Activated T-cell treated with anti-CD3 and anti-CD28 coated beads, Interleukin-2, amount 50 U/mL, for 72 hours (primary cell): ENCODE data around the gene FXN. TPM values are rescaled to one million over a fixed set of nuclear protein-coding genes. Genes with fewer than 3 reads are reported as not detected.

Experiments
- ATAC-seq, 2 donors: fragments of 150-1000 bp; cut with Tn5 transposase; replicated peaks in 1 of 2; 2 replicates each; pipeline ENCODE4 v1.10.0; 2021; ENCODE audit warnings: moderate library complexity in 2 of 2, mild to moderate bottlenecking in 1 of 2
- DNase-seq, 2 donors: peaks; one replicate each; pipeline ENCODE4 v3.0.0; 2021 to 2022; ENCODE audit warnings: mixed read lengths in 1 of 2
- H3K27ac Mint-ChIP-seq: one replicate; pipeline ENCODE4 v1.8.0; 2022; ENCODE audit warnings: mild to moderate bottlenecking, moderate library complexity, mixed read lengths
- H3K27me3 Mint-ChIP-seq: one replicate; pipeline ENCODE4 v1.8.0; 2022; ENCODE audit warnings: low read depth, mixed read lengths
- H3K36me3 Mint-ChIP-seq, 2 donors: one replicate each; pipeline ENCODE4 v1.8.0; 2022; ENCODE audit warnings: mixed read lengths in 2 of 2, mild to moderate bottlenecking in 1 of 2; ENCODE audit not compliant: insufficient read depth in 2 of 2
- H3K4me1 Mint-ChIP-seq: one replicate; pipeline ENCODE4 v1.8.0; 2022; ENCODE audit warnings: low read depth, mixed read lengths
- H3K4me3 Mint-ChIP-seq, 2 donors: one replicate each; pipeline ENCODE4 v1.8.0; 2022; ENCODE audit warnings: mild to moderate bottlenecking in 2 of 2, mixed read lengths in 2 of 2, moderate library complexity in 2 of 2
- H3K9me3 Mint-ChIP-seq, 2 donors: one replicate each; pipeline ENCODE4 v1.8.0; 2022; ENCODE audit warnings: mixed read lengths in 2 of 2
- total RNA-seq, 2 donors: library from RNA; stranded (reverse); gene quantifications; one replicate each; pipeline ENCODE4 v1.2.3, GENCODE V29; 2022

The FXN gene
- total RNA-seq, 2 donors from 2014 or later = 14.6 to 18.6 TPM

GRCh38 chr9:69012696-69013381, 22.7 kb upstream of the FXN start:
- Mint-ChIP-seq H3K27ac (no peak overlapping the region), H3K9me3 (no peaks in the 10 kb centered on the region), H3K36me3 (no peaks in the 10 kb centered on the region), H3K4me1 (peaks cover 7% of the 10 kb centered on the region), H3K27me3 (peaks cover 16% of the 10 kb centered on the region), H3K4me3 (peak overlapping the region in 1 of 2 donors; percentile 36)
- ATAC-seq (no peak), DNase-seq (no peak)

- peaks cover 16% of the 10 kb centered on the region for H3K27me3 Mint-ChIP-seq
- no peaks in the 10 kb centered on the region for H3K9me3 Mint-ChIP-seq
- no peaks in the 10 kb centered on the region for H3K36me3 Mint-ChIP-seq
- no peak for DNase-seq
- peaks cover 7% of the 10 kb centered on the region for H3K4me1 Mint-ChIP-seq
- no peak for ATAC-seq
- no peak overlapping the region for H3K27ac Mint-ChIP-seq
- H3K4me3 Mint-ChIP-seq = peak overlapping the region in 1 of 2 donors; percentile 36
Measured at GRCh38 chr9:69013382-69013727, 22.2 kb upstream of the FXN start.

- no peaks in the 10 kb centered on the region for H3K9me3 Mint-ChIP-seq
- peaks cover 16% of the 10 kb centered on the region for H3K27me3 Mint-ChIP-seq
- no peaks in the 10 kb centered on the region for H3K36me3 Mint-ChIP-seq
- H3K4me1 Mint-ChIP-seq = peaks cover 7% of the 10 kb centered on the region
- ATAC-seq (no peak), DNase-seq (no peak)
- no peak within 1 kb of the TSS for H3K27ac Mint-ChIP-seq
- peak within 1 kb of the TSS in 1 of 2 donors; percentile 36 for H3K4me3 Mint-ChIP-seq
Measured at GRCh38 chr9:69014013-69014412, 21.5 kb upstream of the FXN start, which contains the start of gene PRKACG. PRKACG (minus strand) TSS chr9:69014113; CDS start chr9:69014092, 21 bp downstream.

GRCh38 chr9:69016191-69017096, 19.1 kb upstream of the FXN start:
- ATAC-seq (no peak), DNase-seq (no peak)
- Mint-ChIP-seq H3K4me1 (peaks cover 16% of the 10 kb centered on the region), H3K27me3 (peaks cover 9% of the 10 kb centered on the region), H3K9me3 (no peaks in the 10 kb centered on the region), H3K4me3 (no peak overlapping the region), H3K36me3 (no peaks in the 10 kb centered on the region), H3K27ac (no peak overlapping the region)

GRCh38 chr9:69018737-69019136, 16.8 kb upstream of the FXN start:
- Mint-ChIP-seq H3K9me3 (no peaks in the 10 kb centered on the region), H3K4me3 (no peak overlapping the region), H3K27me3 (no peaks in the 10 kb centered on the region), H3K4me1 (peaks cover 9% of the 10 kb centered on the region), H3K27ac (no peak overlapping the region), H3K36me3 (no peaks in the 10 kb centered on the region)
- no peak for ATAC-seq
- no peak for DNase-seq

GRCh38 chr9:69019808-69020207, 15.7 kb upstream of the FXN start:
- Mint-ChIP-seq H3K4me1 (peaks cover 9% of the 10 kb centered on the region), H3K36me3 (no peaks in the 10 kb centered on the region), H3K27me3 (no peaks in the 10 kb centered on the region), H3K27ac (peak overlapping the region; percentile 56), H3K9me3 (no peaks in the 10 kb centered on the region), H3K4me3 (no peak overlapping the region)
- ATAC-seq = no peak
- DNase-seq = no peak

- Mint-ChIP-seq H3K36me3 (no peaks in the 10 kb centered on the region), H3K9me3 (no peaks in the 10 kb centered on the region), H3K4me3 (no peak overlapping the region), H3K4me1 (peaks cover 9% of the 10 kb centered on the region), H3K27ac (no peak overlapping the region), H3K27me3 (no peaks in the 10 kb centered on the region)
- ATAC-seq = no peak
- DNase-seq = no peak
Measured at GRCh38 chr9:69020301-69021145, 15.0 kb upstream of the FXN start.

- Mint-ChIP-seq H3K36me3 (no peaks in the 10 kb centered on the region), H3K27me3 (no peaks in the 10 kb centered on the region), H3K27ac (no peak overlapping the region), H3K9me3 (no peaks in the 10 kb centered on the region), H3K4me1 (peaks cover 25% of the 10 kb centered on the region), H3K4me3 (no peak overlapping the region)
- no peak for DNase-seq
- ATAC-seq = no peak
Measured at GRCh38 chr9:69023650-69024049, 11.9 kb upstream of the FXN start.

GRCh38 chr9:69027355-69028097, 8.0 kb upstream of the FXN start:
- Mint-ChIP-seq H3K27me3 (no peaks in the 10 kb centered on the region), H3K4me1 (peaks cover 41% of the 10 kb centered on the region), H3K9me3 (peaks cover 0 to 4% of the 10 kb centered on the region in 2 donors), H3K4me3 (no peak overlapping the region), H3K27ac (no peak overlapping the region), H3K36me3 (peaks cover 0 to 3% of the 10 kb centered on the region in 2 donors)
- ATAC-seq (peak; percentile 83 to 85), DNase-seq (peak; percentile 40)

- DNase-seq = peak in 1 of 2 donors; percentile 16
- Mint-ChIP-seq H3K4me3 (no peak overlapping the region), H3K9me3 (peaks cover 0 to 4% of the 10 kb centered on the region in 2 donors), H3K27ac (no peak overlapping the region), H3K4me1 (peaks cover 41% of the 10 kb centered on the region), H3K27me3 (no peaks in the 10 kb centered on the region), H3K36me3 (peaks cover 0 to 3% of the 10 kb centered on the region in 2 donors)
- ATAC-seq = peak in 1 of 2 donors; percentile 36
Measured at GRCh38 chr9:69028754-69029153, 6.8 kb upstream of the FXN start.

GRCh38 chr9:69029535-69029934, 6.0 kb upstream of the FXN start:
- H3K9me3 Mint-ChIP-seq = peaks cover 0 to 4% of the 10 kb centered on the region in 2 donors
- H3K36me3 Mint-ChIP-seq = peaks cover 0 to 3% of the 10 kb centered on the region in 2 donors
- peaks cover 41% of the 10 kb centered on the region for H3K4me1 Mint-ChIP-seq
- H3K27me3 Mint-ChIP-seq = no peaks in the 10 kb centered on the region
- H3K4me3 Mint-ChIP-seq = no peak overlapping the region
- no peak overlapping the region for H3K27ac Mint-ChIP-seq
- ATAC-seq = no peak
- no peak for DNase-seq

GRCh38 chr9:69030851-69031645, 4.5 kb upstream of the FXN start:
- Mint-ChIP-seq H3K4me3 (no peak overlapping the region), H3K4me1 (peaks cover 41% of the 10 kb centered on the region), H3K36me3 (peaks cover 0 to 3% of the 10 kb centered on the region in 2 donors), H3K27me3 (no peaks in the 10 kb centered on the region), H3K9me3 (peaks cover 0 to 4% of the 10 kb centered on the region in 2 donors), H3K27ac (no peak overlapping the region)
- DNase-seq (no peak), ATAC-seq (no peak)
